ENCODE data around the gene ARRDC5. TPM values are rescaled to one million over a fixed set of nuclear protein-coding genes. Genes with fewer than 3 reads are reported as not detected.

The ARRDC5 gene
- total and polyA plus RNA-seq, 2 experiments from 2014 or later = not detected

DNA sequence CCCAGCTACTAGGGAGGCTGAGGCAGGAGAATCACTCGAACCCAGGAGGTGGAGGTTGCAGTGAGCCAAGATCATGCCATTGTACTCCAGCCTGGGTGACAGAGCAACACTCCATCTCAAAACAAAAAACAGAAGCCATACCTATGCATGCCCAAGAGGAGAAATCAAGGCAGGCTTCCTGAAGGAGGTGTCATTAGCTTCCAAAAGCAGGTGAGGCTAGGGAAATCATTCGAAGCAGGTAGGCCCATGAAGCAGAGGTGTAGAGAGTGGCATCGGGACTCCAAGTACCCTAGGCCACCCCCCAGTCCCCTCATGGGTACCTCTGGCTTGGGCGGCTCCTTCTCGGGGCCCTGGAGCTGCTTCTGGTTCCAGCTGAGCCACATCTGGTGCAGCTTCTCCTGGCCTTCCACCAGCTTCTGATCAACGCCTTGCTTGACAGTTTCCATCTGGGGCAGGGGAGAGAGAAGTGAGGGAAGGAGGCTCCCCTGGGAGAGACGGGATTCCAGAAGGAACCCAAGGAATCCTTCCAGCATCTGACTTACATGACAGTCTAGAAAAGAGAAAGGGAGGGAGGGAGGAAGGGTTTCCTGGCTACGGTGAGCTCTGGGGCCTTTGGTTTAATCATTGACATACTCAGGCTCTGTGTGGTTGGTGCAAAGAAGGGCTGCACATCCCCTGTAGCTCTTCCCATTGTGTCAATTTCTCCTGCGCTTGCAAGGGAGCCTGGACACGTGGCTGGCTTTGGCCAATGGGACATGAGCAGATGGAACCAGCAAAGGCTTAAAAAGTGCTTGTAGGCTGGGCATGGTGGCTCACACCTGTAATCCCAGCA is 58.1 kb downstream of the ARRDC5 start:
- Histone ChIP-seq H3K79me2 (no peaks in the 10 kb centered on the region), H4K20me1 (ENCODE audit: insufficient read depth, poor library complexity, severe bottlenecking) (no peaks in the 10 kb centered on the region), H3K27ac (peak overlapping the region; percentile 43), H3K4me3 (no peak overlapping the region), H3K27me3 (no peaks in the 10 kb centered on the region), H3K4me2 (no peak overlapping the region), H3K9me2 (replicated peaks; ENCODE audit: insufficient read depth) (no peaks in the 10 kb centered on the region), H2AFZ (no peak overlapping the region), H3K36me3 (replicated peaks; ENCODE audit: insufficient read depth, low read depth) (no peaks in the 10 kb centered on the region), H3K9me3 (ENCODE audit: low read depth) (no peaks in the 10 kb centered on the region), H3K4me1 (ENCODE audit: insufficient read depth) (no peaks in the 10 kb centered on the region)
- 68% methylated on average over 10 of the region's 10 CpGs for WGBS (ENCODE audit: low lambda C conversion rate, missing lambda C conversion rate)
- TF ChIP-seq EZH2 (IDR thresholded peaks at IDR 0.05; ENCODE audit: borderline replicate concordance) (no peak), CTCF (IDR thresholded peaks at IDR 0.05; ENCODE audit: poor library complexity) (no peak), EZH2phosphoT487 (IDR thresholded peaks at IDR 0.05; ENCODE audit: low read depth, severe bottlenecking, unreplicated experiment) (no peak)
- DNase-seq (ENCODE audit: low spot score) = no peak

- H3K27ac ChIP-seq = no peak overlapping the region
- WGBS (ENCODE audit: low lambda C conversion rate, missing lambda C conversion rate) = 98% methylated on average over 6 of the region's 6 CpGs
- TF ChIP-seq CTCF (IDR thresholded peaks at IDR 0.05; ENCODE audit: poor library complexity) = no peak
- no peak for TF ChIP-seq EZH2phosphoT487 (IDR thresholded peaks at IDR 0.05; ENCODE audit: low read depth, severe bottlenecking, unreplicated experiment)
- TF ChIP-seq EZH2 (IDR thresholded peaks at IDR 0.05; ENCODE audit: borderline replicate concordance) = no peak
Observed at GRCh38 chr19:4843647-4843965, 59.1 kb downstream of the ARRDC5 start.

More at GRCh38 chr19:4843647-4843965, 59.1 kb downstream of the ARRDC5 start:
- Histone ChIP-seq H3K9me2 (replicated peaks; ENCODE audit: insufficient read depth) (no peaks in the 10 kb centered on the region), H3K27me3 (no peaks in the 10 kb centered on the region), H3K4me2 (no peak overlapping the region), H3K9me3 (ENCODE audit: low read depth) (no peaks in the 10 kb centered on the region), H3K36me3 (replicated peaks; ENCODE audit: insufficient read depth, low read depth) (no peaks in the 10 kb centered on the region), H3K79me2 (no peaks in the 10 kb centered on the region), H2AFZ (no peak overlapping the region), H4K20me1 (ENCODE audit: insufficient read depth, poor library complexity, severe bottlenecking) (no peaks in the 10 kb centered on the region), H3K4me3 (no peak overlapping the region), H3K4me1 (ENCODE audit: insufficient read depth) (no peaks in the 10 kb centered on the region)
- no peak for DNase-seq (ENCODE audit: low spot score)

Small RNA genes within 50 kb of the gene (microRNA-seq; reads per million reads assigned to microRNA genes)
- not detected for gene MIR4747

Small RNA genes within 50 kb of the gene (small RNA-seq; reads per million reads assigned to genes)
- not detected for gene MIR4747

Other genes with a start within 250 kb of the ARRDC5 start
- 125 and 158 TPM in 2 replicates for gene MYDGF, start 232.6 kb downstream of the ARRDC5 start, total RNA-seq
- 365 and 405 TPM in 2 replicates for gene MYDGF, start 232.6 kb downstream of the ARRDC5 start, polyA plus RNA-seq
- gene DPP9, start 179.1 kb downstream of the ARRDC5 start, total RNA-seq = 17.6 and 27.6 TPM in 2 replicates
- gene DPP9, start 179.1 kb downstream of the ARRDC5 start, polyA plus RNA-seq = 32.6 and 32.7 TPM in 2 replicates
- 8.3 and 9.2 TPM in 2 replicates for gene FEM1A, start 111.2 kb downstream of the ARRDC5 start, total RNA-seq
- 1.2 and 1.3 TPM in 2 replicates for gene FEM1A, start 111.2 kb downstream of the ARRDC5 start, polyA plus RNA-seq
- 3.7 and 5.0 TPM in 2 replicates for gene TICAM1, start 71.2 kb downstream of the ARRDC5 start, total RNA-seq
- 20.5 and 21.3 TPM in 2 replicates for gene TICAM1, start 71.2 kb downstream of the ARRDC5 start, polyA plus RNA-seq
- gene PLIN3, start 35.2 kb downstream of the ARRDC5 start, total RNA-seq = 97.8 and 108 TPM in 2 replicates
- 118 and 121 TPM in 2 replicates for gene PLIN3, start 35.2 kb downstream of the ARRDC5 start, polyA plus RNA-seq
- gene UHRF1, start 6.6 kb upstream of the ARRDC5 start, total RNA-seq = 5.1 and 9.9 TPM in 2 replicates
- gene UHRF1, start 6.6 kb upstream of the ARRDC5 start, polyA plus RNA-seq = 11.5 and 13.6 TPM in 2 replicates
- gene KDM4B, start 66.2 kb upstream of the ARRDC5 start, total RNA-seq = 18.4 and 22.2 TPM in 2 replicates
- 29.6 and 34.0 TPM in 2 replicates for gene KDM4B, start 66.2 kb upstream of the ARRDC5 start, polyA plus RNA-seq

Measured in hepatocyte (in vitro differentiated cells).